Stimulated activated CD4-positive, alpha-beta T cell treated with anti-CD3 and anti-CD28 coated beads, TNF-alpha, amount 100 ng/mL, for 1 hour (primary cell): ENCODE data around the gene DCDC1.
"Not testable (repeated sequence)": the region's sequence is repeated elsewhere in the genome, so short reads cannot be mapped to it uniquely, and the experiment has no call there.

Experiments
- DNase-seq, 3 donors: peaks; one replicate each; pipeline ENCODE4 v3.0.0-alpha.2; 2020; ENCODE audit warnings: low read depth in 3 of 3, low spot score in 1 of 3

Gene DCDC1

GRCh38 chr11:30991376-30991775 lies 378.2 kb downstream of the DCDC1 start:
- no peak for DNase-seq

- no peak for DNase-seq
These were observed 378.8 kb downstream of the DCDC1 start for GRCh38 chr11:30990625-30991296.

- DNase-seq, result no peak
These were observed 381.7 kb downstream of the DCDC1 start for GRCh38 chr11:30987819-30988218.

- DNase-seq, result no peak
These were observed 384.0 kb downstream of the DCDC1 start for GRCh38 chr11:30985536-30985935.

GRCh38 chr11:30984827-30985226 lies 384.7 kb downstream of the DCDC1 start:
- DNase-seq, result no peak

- DNase-seq, result no peak
These were observed 385.1 kb downstream of the DCDC1 start for GRCh38 chr11:30984442-30984816.

GRCh38 chr11:30983776-30984441 lies 385.6 kb downstream of the DCDC1 start:
- DNase-seq, result no peak

- no peak for DNase-seq
These were observed 386.4 kb downstream of the DCDC1 start for GRCh38 chr11:30983143-30983542.

GRCh38 chr11:30967579-30967978 lies 402.0 kb downstream of the DCDC1 start:
- no peak for DNase-seq

GRCh38 chr11:30960387-30960992 lies 409.0 kb downstream of the DCDC1 start:
- DNase-seq, result no peak

GRCh38 chr11:30956751-30957150 lies 412.8 kb downstream of the DCDC1 start:
- DNase-seq, result no peak

GRCh38 chr11:30949838-30950237 lies 419.7 kb downstream of the DCDC1 start:
- DNase-seq, result no peak

- DNase-seq, result not testable (repeated sequence)
These were observed 421.8 kb downstream of the DCDC1 start for GRCh38 chr11:30947715-30948114.

GRCh38 chr11:30938810-30939209 lies 430.7 kb downstream of the DCDC1 start:
- no peak for DNase-seq

- DNase-seq, result no peak
These were observed 431.4 kb downstream of the DCDC1 start for GRCh38 chr11:30938171-30938570.

- DNase-seq, result no peak
These were observed 433.0 kb downstream of the DCDC1 start for GRCh38 chr11:30936491-30936890.

- no peak for DNase-seq
These were observed 433.7 kb downstream of the DCDC1 start for GRCh38 chr11:30935861-30936260.

- no peak for DNase-seq
These were observed 443.4 kb downstream of the DCDC1 start for GRCh38 chr11:30926130-30926529.

- DNase-seq, result no peak
These were observed 447.7 kb downstream of the DCDC1 start for GRCh38 chr11:30921811-30922210.

- DNase-seq, result no peak
These were observed 450.0 kb downstream of the DCDC1 start for GRCh38 chr11:30919389-30920152.

- DNase-seq, result no peak
These were observed 451.6 kb downstream of the DCDC1 start for GRCh38 chr11:30917859-30918478.
